Uterus (tissue), 4 donors: ENCODE data around the gene LHFPL6. TPM values are rescaled to one million over a fixed set of nuclear protein-coding genes. Genes with fewer than 3 reads are reported as not detected.

ENCODE experiments used
- DNase-seq, 2 donors: peaks; one replicate each; pipeline ENCODE4 v3.0.0-alpha.2; 2019 to 2020
- H3K27ac ChIP-seq, 2 donors: fragments of 200-600 bp; sonication (generic); 1 replicate in 1 of 2; 2 replicates in 1 of 2; pipeline ENCODE4 v1.5.1; 2016 to 2018
- H3K27me3 ChIP-seq, 2 donors: fragments of 200-600 bp; sonication (generic); one replicate each; pipeline ENCODE4 v1.5.1; 2018 to 2019; ENCODE audit warnings: control low read depth in 1 of 2
- H3K36me3 ChIP-seq, 2 donors: fragments of 200-600 bp; sonication (generic); one replicate each; pipeline ENCODE4 v1.5.1; 2019; ENCODE audit warnings: control low read depth in 1 of 2
- H3K4me1 ChIP-seq, 2 donors: fragments of 200-600 bp; sonication (generic); one replicate each; pipeline ENCODE4 v1.5.1; 2018 to 2019; ENCODE audit warnings: control low read depth in 1 of 2
- H3K4me3 ChIP-seq, 2 donors: fragments of 200-600 bp; sonication (generic); 1 replicate in 1 of 2; 2 replicates in 1 of 2; pipeline ENCODE4 v1.5.1; 2018 to 2019; ENCODE audit warnings: mild to moderate bottlenecking in 1 of 2
- H3K9me3 ChIP-seq, 2 donors: fragments of 200-600 bp; sonication (generic); one replicate each; pipeline ENCODE4 v1.5.1; 2019; ENCODE audit warnings: control low read depth in 1 of 2
- POLR2A ChIP-seq, 2 donors: fragments of 450-650 bp; IDR thresholded peaks; one replicate each; pipeline ENCODE4 v1.6.1; 2016; ENCODE audit warnings: antibody characterized with exemption in 2 of 2, mild to moderate bottlenecking in 1 of 2, moderate library complexity in 1 of 2
- intact Hi-C: fragments of 100-400 bp; cut with DNase I; formaldehyde crosslinking; loops from one replicate; pipeline ENCODE4 v1.15.1; 2023; ENCODE audit warnings: low total_unique reads
- total RNA-seq, 4 donors: library from RNA; depleted of rRNA in 3 of 4; stranded (reverse); fragments of >200 nt in 3 of 4; gene quantifications; one replicate each; pipeline versions ENCODE4 v1.1.0 to v1.2.4, GENCODE V29; 2014 to 2023
- TF ChIP-seq, protein P1 (sequence below), 4 experiments: fragments of 200-600 bp in 2 of 4; fragments of 450-650 bp in 2 of 4; sonication (generic) in 2 of 4; IDR thresholded peaks; one replicate each; pipeline ENCODE4 v1.5.1; 2016 to 2019; ENCODE audit warnings: antibody characterized with exemption in 4 of 4, mild to moderate bottlenecking in 2 of 4, moderate library complexity in 1 of 4
- donor health status: DM: yes; HTN: yes; CAD: no.

The LHFPL6 gene
- total RNA-seq, 4 donors from 2014 or later: 37.9 to 105 (median 86.8) TPM

DNA sequence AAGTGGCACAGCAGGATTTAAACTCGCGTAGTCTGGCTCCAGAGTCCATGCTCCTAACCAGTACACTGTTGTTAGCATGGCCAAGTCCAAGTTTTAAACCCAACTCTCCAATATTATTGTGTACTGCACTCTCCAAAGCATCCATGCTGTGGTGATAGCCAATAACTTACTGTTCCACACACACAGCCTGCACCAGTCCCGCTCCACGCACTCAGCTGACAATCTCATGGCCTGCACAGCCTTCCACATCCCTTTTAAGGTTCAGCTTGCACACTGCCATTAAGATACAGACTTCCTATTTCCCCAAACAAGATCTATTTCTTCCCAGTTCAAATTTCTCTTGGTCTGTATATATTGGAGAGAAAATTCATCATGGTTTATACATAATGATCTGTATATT lies 80.7 kb downstream of the LHFPL6 start:
- intact Hi-C loops: no loop called here
- H3K27ac ChIP-seq: no peak overlapping the region
- TF ChIP-seq POLR2A (IDR thresholded peaks at IDR 0.05): no peak
- TF ChIP-seq, protein P1, sequence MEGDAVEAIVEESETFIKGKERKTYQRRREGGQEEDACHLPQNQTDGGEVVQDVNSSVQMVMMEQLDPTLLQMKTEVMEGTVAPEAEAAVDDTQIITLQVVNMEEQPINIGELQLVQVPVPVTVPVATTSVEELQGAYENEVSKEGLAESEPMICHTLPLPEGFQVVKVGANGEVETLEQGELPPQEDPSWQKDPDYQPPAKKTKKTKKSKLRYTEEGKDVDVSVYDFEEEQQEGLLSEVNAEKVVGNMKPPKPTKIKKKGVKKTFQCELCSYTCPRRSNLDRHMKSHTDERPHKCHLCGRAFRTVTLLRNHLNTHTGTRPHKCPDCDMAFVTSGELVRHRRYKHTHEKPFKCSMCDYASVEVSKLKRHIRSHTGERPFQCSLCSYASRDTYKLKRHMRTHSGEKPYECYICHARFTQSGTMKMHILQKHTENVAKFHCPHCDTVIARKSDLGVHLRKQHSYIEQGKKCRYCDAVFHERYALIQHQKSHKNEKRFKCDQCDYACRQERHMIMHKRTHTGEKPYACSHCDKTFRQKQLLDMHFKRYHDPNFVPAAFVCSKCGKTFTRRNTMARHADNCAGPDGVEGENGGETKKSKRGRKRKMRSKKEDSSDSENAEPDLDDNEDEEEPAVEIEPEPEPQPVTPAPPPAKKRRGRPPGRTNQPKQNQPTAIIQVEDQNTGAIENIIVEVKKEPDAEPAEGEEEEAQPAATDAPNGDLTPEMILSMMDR (IDR thresholded peaks at IDR 0.05): no peak
- no peak for DNase-seq
- H3K9me3 ChIP-seq: no peaks in the 10 kb centered on the region
- H3K4me3 ChIP-seq: no peak overlapping the region
- no peaks in the 10 kb centered on the region for H3K4me1 ChIP-seq
- H3K27me3 ChIP-seq: no peaks in the 10 kb centered on the region
- no peaks in the 10 kb centered on the region for H3K36me3 ChIP-seq

GRCh38 chr13:39521701-39522100 lies 81.3 kb downstream of the LHFPL6 start:
- no peak overlapping the region for H3K27ac ChIP-seq
- no peaks in the 10 kb centered on the region for H3K4me1 ChIP-seq
- no peak for DNase-seq
- TF ChIP-seq, protein P1 (IDR thresholded peaks at IDR 0.05): no peak
- TF ChIP-seq POLR2A (IDR thresholded peaks at IDR 0.05): no peak
- H3K36me3 ChIP-seq: no peaks in the 10 kb centered on the region
- H3K4me3 ChIP-seq: no peak overlapping the region
- intact Hi-C loops: no loop called here
- no peaks in the 10 kb centered on the region for H3K9me3 ChIP-seq
- no peaks in the 10 kb centered on the region for H3K27me3 ChIP-seq

DNA sequence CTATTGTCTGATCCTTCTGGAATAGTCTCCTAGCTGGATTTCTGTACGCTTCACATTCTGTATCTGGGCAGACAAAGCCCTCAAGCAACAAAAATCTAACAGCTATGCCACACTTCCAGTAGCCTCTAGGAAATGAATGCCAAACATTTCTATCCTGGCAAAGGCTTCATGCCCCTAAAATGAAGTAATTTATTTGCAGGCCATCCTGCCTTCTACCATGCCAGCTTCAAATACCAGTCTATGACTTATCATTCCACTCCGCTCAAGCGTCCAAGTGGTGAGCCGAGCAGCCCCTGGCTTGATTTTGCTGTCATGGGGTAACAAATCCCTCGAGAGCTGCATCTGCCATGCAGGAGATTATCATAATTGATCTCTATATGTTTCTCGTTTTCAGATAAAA lies 86.9 kb downstream of the LHFPL6 start:
- no peak overlapping the region for H3K4me3 ChIP-seq
- H3K36me3 ChIP-seq: no peaks in the 10 kb centered on the region
- no peak for DNase-seq
- no peaks in the 10 kb centered on the region for H3K9me3 ChIP-seq
- H3K4me1 ChIP-seq: no peaks in the 10 kb centered on the region
- TF ChIP-seq, protein P1 (IDR thresholded peaks at IDR 0.05): no peak
- no peak for TF ChIP-seq POLR2A (IDR thresholded peaks at IDR 0.05)
- intact Hi-C loops: no loop called here
- no peak overlapping the region for H3K27ac ChIP-seq
- H3K27me3 ChIP-seq: no peaks in the 10 kb centered on the region

DNA sequence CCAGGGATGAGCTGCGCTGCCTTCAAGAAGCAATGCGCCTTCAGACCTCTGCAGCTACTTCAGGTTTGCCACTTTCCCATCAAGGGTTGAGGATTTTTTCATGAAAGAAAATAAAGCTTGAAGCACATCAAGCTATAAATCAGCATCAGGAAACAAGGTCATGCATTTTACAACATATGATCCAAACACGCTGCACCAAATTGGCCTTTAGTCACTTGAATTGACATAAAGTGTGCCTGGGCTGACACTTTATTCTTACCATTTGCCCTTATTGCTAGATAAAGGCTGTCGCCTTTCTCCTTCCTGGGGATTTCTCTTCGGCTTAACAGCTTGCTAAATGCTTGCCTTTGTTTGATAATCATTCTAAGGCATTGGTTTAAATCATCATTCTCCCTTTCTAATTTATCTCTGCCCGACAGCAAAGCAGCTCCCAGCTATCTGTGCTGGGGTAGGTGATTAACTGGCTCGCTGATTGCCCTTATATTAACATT lies 87.7 kb downstream of the LHFPL6 start:
- DNase-seq: no peak
- no peak overlapping the region for H3K4me3 ChIP-seq
- intact Hi-C loops: no loop called here
- H3K27ac ChIP-seq: no peak overlapping the region
- no peaks in the 10 kb centered on the region for H3K36me3 ChIP-seq
- no peaks in the 10 kb centered on the region for H3K9me3 ChIP-seq
- no peaks in the 10 kb centered on the region for H3K27me3 ChIP-seq
- TF ChIP-seq, protein P1 (IDR thresholded peaks at IDR 0.05): no peak
- TF ChIP-seq POLR2A (IDR thresholded peaks at IDR 0.05): no peak
- no peaks in the 10 kb centered on the region for H3K4me1 ChIP-seq

DNA sequence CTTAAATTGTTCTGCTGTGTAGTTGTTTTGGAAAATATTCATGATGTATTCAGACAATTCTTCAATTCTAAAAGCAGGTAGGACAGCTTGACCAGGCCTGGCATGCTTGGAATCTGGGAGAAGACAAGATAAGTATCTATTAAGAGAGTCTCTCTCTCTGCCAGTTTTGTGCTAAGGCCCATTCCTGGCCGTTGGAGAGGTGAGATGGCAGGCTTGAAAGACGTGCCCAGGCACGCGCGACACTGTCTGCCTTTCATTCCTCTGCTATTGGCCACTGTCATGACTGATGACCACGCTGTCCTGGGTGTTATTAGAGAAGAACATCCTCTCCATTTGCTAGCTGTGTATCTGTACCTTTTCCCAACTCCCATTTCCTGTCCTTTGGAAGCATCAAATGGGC lies 90.3 kb downstream of the LHFPL6 start:
- TF ChIP-seq, protein P1 (IDR thresholded peaks at IDR 0.05): no peak
- no peak for TF ChIP-seq POLR2A (IDR thresholded peaks at IDR 0.05)
- no peaks in the 10 kb centered on the region for H3K4me1 ChIP-seq
- H3K36me3 ChIP-seq: no peaks in the 10 kb centered on the region
- no peak overlapping the region for H3K27ac ChIP-seq
- no peaks in the 10 kb centered on the region for H3K27me3 ChIP-seq
- H3K4me3 ChIP-seq: no peak overlapping the region
- no peaks in the 10 kb centered on the region for H3K9me3 ChIP-seq
- DNase-seq: no peak
- intact Hi-C loops: no loop called here
